Hematopoietic multipotent progenitor cell treated with erythropoietin and hydrocortisone succinate and interleukin-3 and kit ligand, for 17 days (in vitro differentiated cells): ENCODE data around the gene CRTC1.

ENCODE experiments used
- DNase-seq: peaks from one replicate; pipeline ENCODE4 v3.0.0-alpha.2; 2015; ENCODE audit warnings: low spot score

Gene CRTC1

GRCh38 chr19:18700501-18701249 is 17.2 kb downstream of the CRTC1 start:
- DNase-seq = no peak

GRCh38 chr19:18701250-18701608 is 17.7 kb downstream of the CRTC1 start:
- DNase-seq = no peak

- DNase-seq = no peak
These were observed 20.6 kb downstream of the CRTC1 start for GRCh38 chr19:18704054-18704453.

- no peak for DNase-seq
These were observed 21.5 kb downstream of the CRTC1 start for GRCh38 chr19:18704971-18705370.

- DNase-seq = no peak
These were observed 25.2 kb downstream of the CRTC1 start for GRCh38 chr19:18708452-18709231.

GRCh38 chr19:18709546-18709945 is 26.1 kb downstream of the CRTC1 start:
- no peak for DNase-seq

GRCh38 chr19:18710186-18710585 is 26.7 kb downstream of the CRTC1 start:
- no peak for DNase-seq

GRCh38 chr19:18710996-18711751 is 27.7 kb downstream of the CRTC1 start:
- no peak for DNase-seq

GRCh38 chr19:18711893-18712292 is 28.4 kb downstream of the CRTC1 start:
- DNase-seq = no peak

- no peak for DNase-seq
These were observed 29.5 kb downstream of the CRTC1 start for GRCh38 chr19:18712981-18713380.

GRCh38 chr19:18713550-18714117 is 30.2 kb downstream of the CRTC1 start:
- DNase-seq = no peak

GRCh38 chr19:18715416-18715815 is 31.9 kb downstream of the CRTC1 start:
- DNase-seq = no peak

- DNase-seq = no peak
These were observed 33.4 kb downstream of the CRTC1 start for GRCh38 chr19:18716857-18717256.

GRCh38 chr19:18717601-18718000 is 34.1 kb downstream of the CRTC1 start:
- no peak for DNase-seq

- DNase-seq = no peak
These were observed 34.6 kb downstream of the CRTC1 start for GRCh38 chr19:18718015-18718526.

- DNase-seq = no peak
These were observed 35.5 kb downstream of the CRTC1 start for GRCh38 chr19:18718846-18719458.

- no peak for DNase-seq
These were observed 36.1 kb downstream of the CRTC1 start for GRCh38 chr19:18719541-18719940.

- DNase-seq = no peak
These were observed 40.4 kb downstream of the CRTC1 start for GRCh38 chr19:18723871-18724377.

- DNase-seq = no peak
These were observed 42.6 kb downstream of the CRTC1 start for GRCh38 chr19:18725841-18726770.

GRCh38 chr19:18726846-18727245 is 43.4 kb downstream of the CRTC1 start:
- DNase-seq = no peak
